Muscle of leg (tissue), 11 donors: ENCODE data around the gene PPP3R1. TPM values are rescaled to one million over a fixed set of nuclear protein-coding genes. Genes with fewer than 3 reads are reported as not detected.

Source experiments
- DNase-seq: peaks from one replicate; pipeline ENCODE4 v3.0.0; 2013
- H3K27ac ChIP-seq: one replicate; pipeline ENCODE4 v1.5.1; 2013; ENCODE audit warnings: mild to moderate bottlenecking, low read length, control low read depth
- H3K27me3 ChIP-seq: one replicate; pipeline ENCODE4 v1.6.1; 2013; ENCODE audit warnings: low read length; ENCODE audit not compliant: control insufficient read depth, insufficient read depth
- H3K36me3 ChIP-seq: one replicate; pipeline ENCODE4 v1.6.1; 2013; ENCODE audit warnings: low read length; ENCODE audit not compliant: control insufficient read depth, insufficient read depth
- H3K4me1 ChIP-seq: one replicate; pipeline ENCODE4 v1.6.1; 2013; ENCODE audit warnings: low read length; ENCODE audit not compliant: control insufficient read depth, insufficient read depth
- H3K4me3 ChIP-seq: one replicate; pipeline ENCODE4 v1.5.1; 2013; ENCODE audit warnings: low read length, control low read depth
- H3K9me3 ChIP-seq: replicated peaks from 2 replicates; pipeline ENCODE4 v1.6.1; 2013; ENCODE audit warnings: low read depth, low read length; ENCODE audit not compliant: control insufficient read depth
- WGBS: methylation state at CpG from one replicate; pipeline ENCODE4 v1.1.5; 2013; ENCODE audit warnings: missing lambda C conversion rate; ENCODE audit not compliant: insufficient coverage; 5-methylcytosine and 5-hydroxymethylcytosine counted together
- polyA plus RNA-seq, 8 donors: library from polyadenylated mRNA; unstranded; fragments of 120-200 nt; gene quantifications; one replicate each; pipeline versions ENCODE4 v1.2.1 to v1.2.3, GENCODE V29; 2013; ENCODE audit warnings: inconsistent platforms in 1 of 8, low replicate concordance in 1 of 8; ENCODE audit not compliant: insufficient read length in 8 of 8, insufficient read depth in 1 of 8
- total RNA-seq: library from RNA; stranded (reverse); fragments of 120-200 nt; gene quantifications from one replicate; pipeline ENCODE4 v1.2.4, GENCODE V29; 2013

The PPP3R1 gene
- total and polyA plus RNA-seq, 9 donors = 16.7 to 53.3 (median 45.9) TPM

- WGBS = 20% methylated on average over 1 of the region's 5 CpGs
- H3K27me3 ChIP-seq = no peaks in the 10 kb centered on the region
- H3K36me3 ChIP-seq = peaks cover 2% of the 10 kb centered on the region
- H3K9me3 ChIP-seq = no peaks in the 10 kb centered on the region
- H3K4me1 ChIP-seq = peaks cover 7% of the 10 kb centered on the region
- peak; percentile 25 for DNase-seq
- peak overlapping the region; percentile 76 for H3K4me3 ChIP-seq
- peak overlapping the region; percentile 96 for H3K27ac ChIP-seq
Observed at GRCh38 chr2:68250196-68250595, 2.1 kb downstream of the PPP3R1 start.

GRCh38 chr2:68248806-68249205 lies 3.5 kb downstream of the PPP3R1 start:
- no CpG with 5 or more reads among the region's 2 CpGs for WGBS
- no peaks in the 10 kb centered on the region for H3K9me3 ChIP-seq
- H3K36me3 ChIP-seq = peaks cover 2% of the 10 kb centered on the region
- H3K4me1 ChIP-seq = peaks cover 7% of the 10 kb centered on the region
- no peak for DNase-seq
- H3K27ac ChIP-seq = no peak overlapping the region
- no peak overlapping the region for H3K4me3 ChIP-seq
- H3K27me3 ChIP-seq = no peaks in the 10 kb centered on the region

- H3K4me3 ChIP-seq = no peak overlapping the region
- H3K4me1 ChIP-seq = peaks cover 7% of the 10 kb centered on the region
- 77% methylated on average over 1 of the region's 3 CpGs for WGBS
Observed at GRCh38 chr2:68248361-68248760, 4.0 kb downstream of the PPP3R1 start.

GRCh38 chr2:68246396-68246795 lies 5.9 kb downstream of the PPP3R1 start:
- H3K9me3 ChIP-seq = no peaks in the 10 kb centered on the region
- H3K36me3 ChIP-seq = peaks cover 2% of the 10 kb centered on the region
- whole genome bisulfite sequencing = 88% methylated on average over 1 of the region's 1 CpG
- no peak for DNase-seq
- H3K27me3 ChIP-seq = no peaks in the 10 kb centered on the region
- peaks cover 7% of the 10 kb centered on the region for H3K4me1 ChIP-seq
- H3K27ac ChIP-seq = no peak overlapping the region
- no peak overlapping the region for H3K4me3 ChIP-seq

More at GRCh38 chr2:68248361-68248760, 4.0 kb downstream of the PPP3R1 start:
- no peaks in the 10 kb centered on the region for H3K9me3 ChIP-seq
- H3K36me3 ChIP-seq = peaks cover 2% of the 10 kb centered on the region
- H3K27ac ChIP-seq = no peak overlapping the region
- no peaks in the 10 kb centered on the region for H3K27me3 ChIP-seq
- DNase-seq = no peak

- Histone ChIP-seq H3K27ac (no peak overlapping the region), H3K9me3 (no peaks in the 10 kb centered on the region), H3K36me3 (peaks cover 2% of the 10 kb centered on the region), H3K4me3 (no peak overlapping the region), H3K4me1 (peaks cover 7% of the 10 kb centered on the region), H3K27me3 (no peaks in the 10 kb centered on the region)
- DNase-seq = no peak
Observed at GRCh38 chr2:68245672-68246071, 6.7 kb downstream of the PPP3R1 start.

GRCh38 chr2:68245066-68245465 lies 7.3 kb downstream of the PPP3R1 start:
- Histone ChIP-seq H3K27ac (no peak overlapping the region), H3K36me3 (peaks cover 2% of the 10 kb centered on the region), H3K27me3 (no peaks in the 10 kb centered on the region), H3K4me3 (no peak overlapping the region), H3K4me1 (peaks cover 5% of the 10 kb centered on the region), H3K9me3 (no peaks in the 10 kb centered on the region)
- 96% methylated on average over 2 of the region's 4 CpGs for WGBS
- DNase-seq = no peak

- Histone ChIP-seq H3K9me3 (no peaks in the 10 kb centered on the region), H3K36me3 (peaks cover 2% of the 10 kb centered on the region), H3K27me3 (no peaks in the 10 kb centered on the region), H3K27ac (no peak overlapping the region), H3K4me1 (peaks cover 5% of the 10 kb centered on the region), H3K4me3 (no peak overlapping the region)
- WGBS = 100% methylated on average over 1 of the region's 2 CpGs
- no peak for DNase-seq
Observed at GRCh38 chr2:68244456-68244855, 7.9 kb downstream of the PPP3R1 start.

GRCh38 chr2:68241732-68242131 lies 10.6 kb downstream of the PPP3R1 start:
- no peak overlapping the region for H3K27ac ChIP-seq
- no peaks in the 10 kb centered on the region for H3K36me3 ChIP-seq
- no CpG with 5 or more reads among the region's 2 CpGs for WGBS
- DNase-seq = no peak
- no peak overlapping the region for H3K4me3 ChIP-seq
- peaks cover 2% of the 10 kb centered on the region for H3K4me1 ChIP-seq
- no peaks in the 10 kb centered on the region for H3K9me3 ChIP-seq
- H3K27me3 ChIP-seq = no peaks in the 10 kb centered on the region

- no peak overlapping the region for H3K27ac ChIP-seq
- WGBS = 31% methylated on average over 1 of the region's 4 CpGs
- H3K4me1 ChIP-seq = peaks cover 2% of the 10 kb centered on the region
- no peak overlapping the region for H3K4me3 ChIP-seq
- no peak for DNase-seq
- no peaks in the 10 kb centered on the region for H3K27me3 ChIP-seq
- H3K9me3 ChIP-seq = no peaks in the 10 kb centered on the region
- no peaks in the 10 kb centered on the region for H3K36me3 ChIP-seq
Observed at GRCh38 chr2:68240446-68240845, 11.9 kb downstream of the PPP3R1 start.

GRCh38 chr2:68238955-68239822 lies 13.1 kb downstream of the PPP3R1 start:
- DNase-seq = no peak
- Histone ChIP-seq H3K4me3 (no peak overlapping the region), H3K36me3 (no peaks in the 10 kb centered on the region), H3K4me1 (peaks cover 2% of the 10 kb centered on the region), H3K27ac (no peak overlapping the region), H3K9me3 (no peaks in the 10 kb centered on the region), H3K27me3 (no peaks in the 10 kb centered on the region)
- no CpG with 5 or more reads among the region's 6 CpGs for WGBS
